Fibroblast of the aortic adventitia (primary cell): ENCODE measurements around the gene KHDC1L. TPM values are rescaled to one million over a fixed set of nuclear protein-coding genes. Genes with fewer than 3 reads are reported as not detected.
"Not testable (repeated sequence)": the region's sequence is repeated elsewhere in the genome, so short reads cannot be mapped to it uniquely, and the experiment has no call there.

Source experiments
- DNase-seq: peaks from one replicate; pipeline ENCODE4 v3.0.0-alpha.2; 2010; ENCODE audit warnings: low read depth
- H3K4me3 ChIP-seq: 2 replicates; pipeline ENCODE4 v1.5.1; 2011; ENCODE audit warnings: low read depth, mild to moderate bottlenecking, control low read depth, low read length, moderate library complexity
- CTCF ChIP-seq: IDR thresholded peaks from 2 replicates; pipeline ENCODE4 v1.5.1; 2011; ENCODE audit warnings: mild to moderate bottlenecking, low read length, control low read depth, inconsistent platforms; ENCODE audit not compliant: insufficient read depth
- total RNA-seq: library from RNA; depleted of rRNA; stranded (reverse); fragments of >200 nt; gene quantifications from 2 replicates; pipeline ENCODE4 v1.2.3, GENCODE V29; 2012; ENCODE audit warnings: low replicate concordance

Gene KHDC1L, protein sequence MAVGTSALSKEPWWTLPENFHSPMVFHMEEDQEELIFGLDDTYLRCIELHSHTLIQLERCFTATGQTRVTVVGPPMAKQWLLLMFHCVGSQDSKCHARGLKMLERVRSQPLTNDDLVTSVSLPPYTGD
- not detected in 2 replicates for total RNA-seq

- TF ChIP-seq CTCF, result no peak
- no peak within 1 kb of the TSS for H3K4me3 ChIP-seq
- no peak for DNase-seq
Measured at GRCh38 chr6:73225396-73225795, at the start of gene KHDC1L. Gene KHDC1L (minus strand): TSS chr6:73225496. CDS start chr6:73225408, 88 bp downstream.

GRCh38 chr6:73269296-73269695, 44.0 kb upstream of the KHDC1L start:
- not testable (repeated sequence) for H3K4me3 ChIP-seq, DNase-seq

- not testable (repeated sequence) for DNase-seq, H3K4me3 ChIP-seq
Measured at GRCh38 chr6:73268896-73269295, 43.6 kb upstream of the KHDC1L start.

DNA sequence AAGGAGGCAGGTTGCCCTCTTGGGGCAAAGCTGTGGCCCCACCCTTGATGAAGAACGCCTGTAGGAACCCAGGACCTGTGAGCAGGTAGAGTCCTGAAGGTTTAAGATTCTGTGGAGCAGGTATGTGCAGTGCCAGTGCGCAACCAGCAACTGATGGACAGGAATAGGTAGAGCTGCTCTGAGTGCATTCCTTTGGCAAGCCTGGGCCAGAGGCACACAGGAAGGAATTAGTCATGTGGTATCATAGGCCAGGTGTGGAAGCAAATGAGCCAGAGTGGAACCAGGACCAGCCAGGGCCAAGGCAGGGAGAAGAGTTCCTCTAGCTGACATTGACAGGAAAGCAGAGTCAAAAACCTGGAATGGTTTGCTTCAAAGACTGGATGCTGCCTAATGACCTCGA, 39.1 kb upstream of the KHDC1L start:
- DNase-seq, result no peak
- H3K4me3 ChIP-seq, result no peak overlapping the region
- no peak for TF ChIP-seq CTCF

DNA sequence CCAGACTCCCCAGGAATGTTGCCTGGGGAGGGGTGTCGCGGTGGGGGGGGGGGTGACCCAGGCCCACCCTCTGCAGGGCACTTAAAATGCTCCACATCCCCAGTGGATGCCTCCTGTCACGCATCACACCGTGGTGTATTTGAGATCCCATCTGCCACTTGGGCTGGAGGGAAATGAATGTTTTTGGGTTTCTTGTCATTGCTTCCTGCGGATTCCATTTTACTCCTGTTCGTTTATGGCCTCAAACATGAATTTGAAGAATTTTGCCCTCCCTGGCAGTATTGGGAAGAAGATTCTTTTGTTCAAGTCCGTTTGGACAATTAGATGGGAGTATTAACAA, 38.2 kb upstream of the KHDC1L start:
- H3K4me3 ChIP-seq, result peak overlapping the region; percentile 80
- DNase-seq, result peak; percentile 5
- TF ChIP-seq CTCF, result no peak

DNA sequence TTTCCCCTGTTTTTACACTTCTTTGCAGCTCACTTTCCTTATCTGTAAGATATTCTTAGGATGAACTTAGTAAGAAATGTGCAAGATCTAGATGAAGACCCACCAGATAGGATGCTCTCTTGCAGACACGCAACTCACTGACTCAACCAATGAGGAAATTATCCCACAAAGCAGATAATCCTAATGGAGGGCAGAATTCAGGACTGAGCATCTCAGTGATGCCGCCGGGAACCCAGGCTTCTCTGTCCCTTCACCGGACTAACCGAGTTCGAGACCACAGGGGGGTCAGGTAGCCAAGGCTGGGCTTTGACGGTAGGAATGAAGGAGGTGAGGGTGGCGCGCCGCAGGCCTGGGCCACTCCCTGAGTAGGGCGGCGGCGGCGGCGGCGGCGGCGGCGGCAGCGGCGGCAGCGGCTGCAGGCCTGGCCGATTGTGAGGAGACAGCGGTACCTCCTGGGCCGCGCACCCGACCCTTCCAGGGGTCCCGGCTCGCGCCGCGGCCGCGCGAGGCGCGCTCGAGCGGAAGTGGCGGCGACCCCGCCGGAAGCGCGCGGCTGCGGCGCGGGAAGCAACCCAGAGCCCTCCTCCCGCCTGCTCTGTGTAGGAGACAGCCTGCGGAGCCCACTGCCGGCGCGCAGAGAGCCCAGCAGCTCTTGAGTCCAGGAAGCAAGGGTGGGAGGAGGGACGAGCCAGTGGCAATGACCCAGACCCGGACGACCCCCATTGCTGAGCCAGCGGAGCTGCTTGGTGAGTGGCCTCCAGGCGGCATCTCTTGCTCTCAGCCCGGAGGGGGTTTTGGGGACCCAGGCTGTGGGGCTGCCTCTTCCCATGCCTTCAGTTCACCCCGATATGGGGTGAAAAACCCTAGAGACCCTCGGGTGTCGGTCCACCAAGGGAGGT, 37.6 kb upstream of the KHDC1L start, which contains the start of gene KHDC1:
TSS of gene KHDC1 (minus strand) at position 526 of the 899 bp plus-strand sequence. CDS start 20,679 bp downstream, outside the sequence.
- DNase-seq, result peak; percentile 47
- TF ChIP-seq CTCF, result peak; percentile 13

DNA sequence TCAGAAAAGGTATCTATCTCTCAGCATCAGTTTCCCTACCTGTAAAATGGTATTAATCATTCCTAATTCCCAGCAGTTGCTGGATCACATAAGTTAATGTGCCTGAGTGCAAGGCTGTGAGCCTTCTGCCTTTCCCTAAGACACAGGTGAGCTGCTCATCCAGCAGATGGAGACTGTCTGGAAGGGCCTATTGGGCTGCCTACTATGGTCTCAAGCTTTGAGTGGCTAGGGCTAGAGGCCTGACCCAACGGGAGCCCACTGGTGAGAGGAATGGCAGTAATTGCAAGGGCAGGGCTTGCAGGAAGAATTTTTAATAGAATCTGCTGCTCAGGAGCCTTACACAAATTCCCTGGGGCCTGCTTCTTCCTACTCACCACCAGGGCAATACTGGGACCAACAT, 33.4 kb upstream of the KHDC1L start:
- no peak overlapping the region for H3K4me3 ChIP-seq
- TF ChIP-seq CTCF, result no peak
- DNase-seq, result no peak

More for the DNA sequence above, 37.6 kb upstream of the KHDC1L start, which contains the start of gene KHDC1:
- peak within 1 kb of the TSS; percentile 80 for H3K4me3 ChIP-seq

- not testable (repeated sequence) for DNase-seq, H3K4me3 ChIP-seq
Measured at GRCh38 chr6:73254323-73254722, 29.0 kb upstream of the KHDC1L start.
